Stimulated activated CD8-positive, alpha-beta memory T cell treated with anti-CD3 and anti-CD28 coated beads, Interleukin-15, amount 100 ng/mL, for 24 hours (primary cell): Measurements from ENCODE around the gene ATP6AP2.
"Not testable (repeated sequence)": the region's sequence is repeated elsewhere in the genome, so short reads cannot be mapped to it uniquely, and the experiment has no call there.

Experiments
- DNase-seq: peaks from one replicate; pipeline ENCODE4 v3.0.0-alpha.2; 2020; ENCODE audit warnings: low read depth

The ATP6AP2 gene

DNA sequence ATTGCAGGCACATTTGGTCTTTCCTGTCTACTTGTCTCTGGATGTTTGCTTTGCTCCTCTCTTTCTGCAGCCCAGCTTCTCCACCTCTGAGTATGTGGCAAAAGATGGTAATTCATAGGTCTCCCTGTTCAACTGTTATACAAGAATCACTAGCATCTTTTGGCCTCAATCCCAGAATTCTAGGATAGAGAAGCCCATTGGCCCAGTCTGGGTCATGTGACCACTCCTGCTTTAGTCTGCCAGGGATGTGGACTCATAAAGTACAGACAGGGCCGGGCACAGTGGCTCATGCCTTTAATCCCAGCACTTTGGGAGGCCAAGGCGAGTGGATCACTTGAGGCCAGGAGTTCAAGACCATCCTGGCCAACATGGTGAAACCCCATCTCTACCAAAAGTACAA, 5.4 kb upstream of the ATP6AP2 start:
- DNase-seq = not testable (repeated sequence)

GRCh38 chrX:40576291-40576690, 4.5 kb upstream of the ATP6AP2 start:
- DNase-seq = no peak

- no peak for DNase-seq
Measured at GRCh38 chrX:40578039-40578695, 2.6 kb upstream of the ATP6AP2 start.

- no peak for DNase-seq
Measured at GRCh38 chrX:40579141-40579540, 1.6 kb upstream of the ATP6AP2 start.

- no peak for DNase-seq
Measured at GRCh38 chrX:40579900-40580536, 752 bp upstream of the ATP6AP2 start.

DNA sequence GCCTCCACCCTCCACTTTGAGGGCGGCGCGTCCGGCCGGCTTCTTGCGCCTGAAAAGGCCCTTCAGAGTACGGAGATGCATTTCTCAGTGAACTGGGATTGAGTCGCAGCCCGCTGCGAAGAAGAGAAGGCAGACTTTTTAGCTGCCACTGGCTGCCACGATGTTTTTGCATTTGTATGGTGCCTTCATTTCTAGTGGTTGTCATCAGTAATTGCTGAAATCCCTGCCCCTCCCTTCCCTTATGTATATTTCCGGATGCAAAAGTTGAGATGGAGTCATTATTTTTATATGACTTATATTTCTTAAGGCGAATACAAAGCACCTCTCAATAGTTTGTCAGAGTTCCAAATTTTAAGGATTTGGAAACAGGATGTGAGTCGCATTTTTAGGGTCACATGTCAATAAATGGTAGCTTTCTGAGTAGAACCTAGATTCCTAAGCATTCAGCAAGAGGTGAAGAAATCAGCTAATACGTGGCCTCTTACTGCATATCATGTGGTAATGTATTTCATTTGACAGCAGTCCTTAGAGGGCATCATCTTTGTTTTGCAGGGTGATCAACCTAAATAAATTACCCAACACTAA, 658 bp downstream of the ATP6AP2 start:
- no peak for DNase-seq

DNA sequence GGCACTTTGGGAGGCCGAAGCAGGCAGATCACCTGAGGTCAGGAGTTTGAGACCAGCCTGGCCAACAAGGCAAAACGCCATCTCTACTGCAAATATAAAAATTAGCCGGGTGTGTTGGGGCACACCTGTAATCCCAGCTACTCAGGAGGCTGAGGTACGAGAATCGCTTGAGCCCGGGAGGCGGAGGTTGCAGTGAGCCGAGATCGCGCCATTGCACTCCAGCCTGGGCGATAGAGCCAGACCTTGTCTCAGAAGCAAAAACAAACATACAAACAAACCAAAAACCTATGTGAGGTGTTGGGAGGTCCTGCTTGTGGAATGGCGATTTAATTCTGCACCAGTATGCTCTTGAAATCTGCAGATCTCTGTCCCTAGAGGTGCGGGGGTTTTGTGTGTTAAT, 1.4 kb downstream of the ATP6AP2 start:
- DNase-seq = not testable (repeated sequence)

DNA sequence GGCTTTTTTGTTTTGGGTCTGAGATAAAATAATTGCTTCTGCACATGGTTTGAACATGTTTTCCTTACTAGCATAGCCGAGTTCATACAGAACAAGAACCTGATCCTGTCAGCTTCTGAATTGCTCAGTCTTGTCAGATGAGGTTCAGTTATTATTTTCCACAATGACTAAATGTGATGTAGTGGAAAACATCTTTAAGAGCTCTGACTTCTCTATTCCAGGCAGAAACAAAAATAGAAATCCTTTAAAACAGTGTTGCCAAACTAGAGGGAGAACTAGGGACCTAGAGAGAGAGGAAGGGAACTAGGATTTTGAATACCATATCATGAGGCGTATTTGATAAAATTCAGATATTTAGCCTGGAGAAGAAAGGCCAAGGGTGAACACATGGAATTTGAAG, 2.0 kb downstream of the ATP6AP2 start:
- DNase-seq = no peak

- not testable (repeated sequence) for DNase-seq
Measured at GRCh38 chrX:40587623-40588022, 6.9 kb downstream of the ATP6AP2 start.

DNA sequence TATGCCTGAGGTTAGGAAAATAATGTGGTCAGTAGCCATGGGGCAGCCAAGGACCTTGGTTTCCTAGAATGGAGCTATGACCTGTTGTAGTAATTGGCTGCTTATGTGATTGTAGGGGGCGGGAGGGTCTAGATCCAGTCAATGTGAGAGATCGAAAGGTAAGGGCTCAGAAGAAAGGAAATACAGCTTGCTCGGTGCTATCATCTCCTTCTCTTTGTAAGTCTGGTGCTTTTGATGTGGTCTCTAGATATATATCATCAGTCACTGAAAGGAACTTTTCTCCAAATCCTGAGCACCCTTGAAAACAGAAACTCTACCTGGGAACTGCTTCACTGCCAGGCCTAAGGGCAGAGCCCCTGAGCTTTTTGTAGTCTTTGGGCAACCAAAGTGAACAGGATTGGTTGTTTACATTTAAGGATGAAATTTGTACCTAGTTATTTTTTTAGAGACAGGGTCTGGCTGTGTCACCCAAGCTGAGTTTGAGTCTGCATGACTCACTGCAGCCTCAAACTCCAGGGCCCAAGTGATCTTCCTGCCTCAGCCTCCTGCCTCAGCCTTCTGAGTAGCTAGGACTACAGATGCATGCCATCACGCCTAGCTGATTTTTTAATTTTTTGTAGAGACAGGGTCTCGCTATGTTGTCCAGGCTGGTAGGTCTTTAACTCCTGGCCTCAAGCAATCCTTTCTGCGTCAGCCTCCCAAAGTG, 9.0 kb downstream of the ATP6AP2 start:
- not testable (repeated sequence) for DNase-seq

- no peak for DNase-seq
Measured at GRCh38 chrX:40603446-40603845, 22.7 kb downstream of the ATP6AP2 start.

DNA sequence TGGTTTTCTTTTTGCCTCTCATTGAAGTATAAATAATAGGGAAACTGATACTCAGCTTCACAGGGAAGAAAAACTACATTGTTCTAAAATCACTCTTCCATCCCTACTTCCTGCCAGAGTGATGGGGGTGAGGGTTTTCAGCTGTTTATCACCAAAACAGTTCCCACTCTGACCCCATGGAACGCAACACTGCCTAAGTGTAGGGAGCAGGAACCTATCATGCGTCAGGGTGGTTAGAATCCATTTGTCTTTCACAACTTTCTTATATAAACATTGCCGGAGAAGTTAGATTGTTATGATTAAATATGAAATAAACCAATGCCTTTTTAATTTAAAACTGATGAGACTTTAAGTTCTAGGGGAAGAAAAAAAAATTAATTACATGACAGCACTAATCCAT, 26.6 kb downstream of the ATP6AP2 start:
- DNase-seq = no peak

DNA sequence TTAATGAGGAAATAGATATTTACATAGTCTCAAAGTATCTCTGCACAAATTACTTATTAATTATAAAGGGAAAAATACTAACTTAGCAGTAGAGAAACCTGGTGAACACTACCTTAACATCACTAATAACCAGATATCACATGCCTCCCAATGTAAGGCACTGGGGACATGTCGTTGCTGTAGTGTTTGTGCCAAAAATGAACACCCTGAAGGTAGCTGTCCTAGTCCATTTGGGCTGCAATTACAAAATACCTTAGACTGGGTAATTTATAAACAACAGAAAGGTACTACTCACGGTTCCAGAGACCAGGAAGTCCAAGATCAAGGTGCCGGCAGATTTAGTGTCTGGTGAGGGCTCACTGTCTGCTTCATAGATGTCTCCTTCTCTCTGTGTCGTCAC, 31.7 kb downstream of the ATP6AP2 start:
- DNase-seq = no peak

GRCh38 chrX:40615976-40616375, 35.2 kb downstream of the ATP6AP2 start:
- DNase-seq = no peak

- no peak for DNase-seq
Measured at GRCh38 chrX:40617566-40617965, 36.8 kb downstream of the ATP6AP2 start.

DNA sequence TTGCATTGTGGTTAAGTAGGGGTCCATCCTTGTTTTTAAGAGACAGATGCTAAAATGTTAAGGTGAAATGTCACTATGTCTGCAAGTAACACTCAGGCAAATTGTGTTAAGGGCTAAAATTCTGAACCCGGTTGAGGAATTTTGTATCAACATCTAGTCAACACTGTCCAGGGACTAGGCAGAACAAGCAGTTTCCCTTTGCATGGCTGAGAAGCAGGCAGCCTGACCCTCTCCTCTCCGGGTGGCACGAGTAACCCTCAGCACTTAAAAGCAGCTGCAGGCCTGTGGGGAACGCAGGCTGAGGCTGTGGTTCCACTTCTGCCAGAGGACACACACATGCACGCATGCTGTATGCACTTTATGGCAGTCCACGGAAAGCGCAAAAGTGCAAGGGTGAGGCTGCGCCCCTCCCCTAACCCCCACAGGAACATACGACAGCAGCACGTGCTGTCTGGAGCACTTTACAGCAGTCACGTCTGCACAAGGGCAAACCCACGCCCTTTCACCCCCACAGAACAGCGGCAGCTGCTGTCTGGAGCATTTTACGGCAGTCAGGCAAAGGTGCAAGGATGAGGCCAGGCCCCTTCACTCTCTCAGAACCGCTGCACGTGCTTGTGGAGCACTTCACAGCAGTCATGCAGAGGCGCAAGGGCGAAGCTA, 41.8 kb downstream of the ATP6AP2 start:
- DNase-seq = no peak

GRCh38 chrX:40623139-40623536, 42.4 kb downstream of the ATP6AP2 start, which contains the start of gene MPC1L:
Gene MPC1L, plus strand, starts transcription at chrX:40623428. Its CDS starts 138 bp downstream, at chrX:40623566.
- no peak for DNase-seq

DNA sequence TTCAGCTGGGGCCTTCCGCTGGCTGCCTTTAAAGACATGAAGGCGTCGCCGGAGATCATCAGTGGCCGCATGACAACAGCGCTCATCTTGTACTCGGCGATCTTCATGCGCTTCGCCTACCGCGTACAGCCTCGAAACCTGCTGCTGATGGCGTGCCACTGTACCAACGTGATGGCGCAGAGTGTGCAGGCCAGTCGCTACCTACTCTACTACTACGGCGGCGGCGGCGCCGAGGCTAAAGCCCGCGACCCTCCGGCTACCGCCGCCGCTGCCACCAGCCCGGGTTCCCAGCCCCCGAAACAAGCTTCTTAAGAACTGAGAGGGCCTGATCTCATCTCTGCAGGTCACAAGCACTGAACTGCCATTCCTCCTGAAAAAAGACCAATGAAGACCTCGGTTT, 42.9 kb downstream of the ATP6AP2 start:
- DNase-seq = no peak

DNA sequence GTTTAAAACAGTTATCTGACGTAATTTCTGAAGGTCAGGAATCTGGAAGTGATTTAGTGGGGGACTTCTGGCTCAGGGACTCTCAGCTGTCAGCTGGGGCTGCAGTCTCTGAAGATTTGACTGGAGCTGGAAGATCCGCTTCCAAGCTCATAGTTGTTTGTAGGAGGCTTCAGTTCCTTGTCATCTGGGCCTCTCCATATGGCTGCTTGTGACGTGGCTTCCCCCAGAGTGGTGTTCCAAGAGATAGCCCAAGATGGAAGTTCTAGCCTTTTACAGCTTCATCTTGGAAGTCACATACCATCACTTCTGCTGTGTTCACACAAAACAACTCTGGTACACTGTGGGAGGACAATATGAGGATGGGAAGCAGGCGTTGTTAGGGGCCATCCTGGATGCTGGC, 44.5 kb downstream of the ATP6AP2 start:
- no peak for DNase-seq

DNA sequence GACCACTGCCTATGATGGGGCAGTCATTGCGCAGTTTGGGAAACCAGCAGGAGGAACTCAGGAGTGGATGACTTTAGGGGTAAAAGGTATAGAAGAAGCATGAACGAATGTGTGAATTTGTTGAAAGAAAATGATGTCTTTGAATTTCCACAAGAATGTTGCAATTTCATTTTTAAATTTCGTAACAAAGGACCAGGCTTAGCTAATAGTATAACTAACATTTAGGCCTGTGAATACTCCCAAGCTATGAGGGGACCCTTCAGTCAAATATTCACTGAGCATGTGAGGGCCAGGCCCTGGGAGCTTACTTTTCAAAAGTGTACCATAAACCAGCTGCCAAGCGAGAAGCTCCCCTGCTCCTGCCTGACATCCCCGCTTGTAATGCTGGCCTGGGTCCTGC, 47.7 kb downstream of the ATP6AP2 start:
- DNase-seq = no peak

GRCh38 chrX:40632199-40632598, 51.4 kb downstream of the ATP6AP2 start:
- no peak for DNase-seq

GRCh38 chrX:40637687-40638086, 56.9 kb downstream of the ATP6AP2 start:
- DNase-seq = no peak
